A549 (cell line): Measurements from ENCODE around the gene MTHFSD.

Experiments
- BHLHE40 ChIP-seq: IDR thresholded peaks from 2 replicates; pipeline ENCODE4 v1.6.1; 2012; ENCODE audit warnings: low read depth, low read length, inconsistent platforms
- CBX2 ChIP-seq: fragments of 200-600 bp; sonication (generic); IDR thresholded peaks from 2 replicates; pipeline ENCODE4 v1.6.1; 2016; ENCODE audit warnings: low read depth, mild to moderate bottlenecking, borderline replicate concordance
- CTCF ChIP-seq: fragments of >200 bp; sonication (Bioruptor Twin); formaldehyde crosslinking; IDR thresholded peaks from 3 replicates; pipeline ENCODE4 v1.5.1; 2016
- HMGXB4 ChIP-seq: fragments of 250-450 bp; sonication (Bioruptor Pico); IDR thresholded peaks from 2 replicates; pipeline ENCODE4 v1.5.0; 2021; ENCODE audit warnings: mild to moderate bottlenecking, moderate library complexity, borderline replicate concordance
- PBX3 ChIP-seq: IDR thresholded peaks from 2 replicates; pipeline ENCODE4 v1.6.1; 2012
- POLR2A ChIP-seq: IDR thresholded peaks from 2 replicates; pipeline ENCODE4 v1.6.1; 2012; ENCODE audit warnings: mild to moderate bottlenecking, low read length
- RAD21 ChIP-seq, 2 experiments: fragments of >200 bp in 1 of 2; sonication (Bioruptor Twin) in 1 of 2; formaldehyde crosslinking in 1 of 2; IDR thresholded peaks in 1 of 2; conservative IDR thresholded peaks in 1 of 2; 2 replicates in 1 of 2; 3 replicates in 1 of 2; pipeline ENCODE4 v1.6.1; 2012 to 2018; ENCODE audit warnings: inconsistent platforms in 1 of 2

GRCh38 chr16:86549893-86550190 is 5.2 kb downstream of the MTHFSD start:
- TF ChIP-seq PBX3 (no peak), RAD21 (conservative IDR thresholded peaks at IDR 0.05 in 1 of 2, IDR thresholded peaks at IDR 0.05 in 1 of 2) (no peak), CTCF (no peak), HMGXB4 (no peak), CBX2 (no peak), POLR2A (no peak), BHLHE40 (no peak)
